ENCODE data around the gene CLDN6.

The CLDN6 gene

GRCh38 chr16:3027489-3027795 is 9.5 kb upstream of the CLDN6 start:
- no peak for DNase-seq

GRCh38 chr16:3026609-3027488 is 8.9 kb upstream of the CLDN6 start:
- no peak for DNase-seq

- no peak for DNase-seq
Observed at GRCh38 chr16:3026003-3026378, 8.0 kb upstream of the CLDN6 start.

- no peak for DNase-seq
Observed at GRCh38 chr16:3025032-3026002, 7.3 kb upstream of the CLDN6 start.

GRCh38 chr16:3023669-3024478 is 5.9 kb upstream of the CLDN6 start, which contains the start of the genes HCFC1R1 and THOC6:
Gene HCFC1R1, minus strand, starts transcription at chr16:3023942. Its CDS starts 1 bp downstream, at chr16:3023941.
Gene THOC6, plus strand, starts transcription at chr16:3024035. Its CDS starts 292 bp downstream, at chr16:3024327.
- peak; percentile 93 to 96 for DNase-seq

- DNase-seq, result no peak
Observed at GRCh38 chr16:3023415-3023668, 5.4 kb upstream of the CLDN6 start.

GRCh38 chr16:3022684-3023414 is 4.9 kb upstream of the CLDN6 start:
- no peak for DNase-seq

GRCh38 chr16:3022208-3022683 is 4.3 kb upstream of the CLDN6 start:
- peak; percentile 91 to 93 for DNase-seq

- peak; percentile 73 to 90 for DNase-seq
Observed at GRCh38 chr16:3021449-3022207, 3.6 kb upstream of the CLDN6 start.

GRCh38 chr16:3020604-3021448 is 2.8 kb upstream of the CLDN6 start:
- DNase-seq, result peak; percentile 49 to 74

GRCh38 chr16:3020247-3020603 is 2.2 kb upstream of the CLDN6 start, which contains the start of gene TNFRSF12A:
Gene TNFRSF12A, plus strand, starts transcription at chr16:3020368. Its CDS starts 30 bp downstream, at chr16:3020398.
- DNase-seq, result peak; percentile 55 to 67

GRCh38 chr16:3019594-3020246 is 1.7 kb upstream of the CLDN6 start:
- no peak for DNase-seq

GRCh38 chr16:3017344-3017743 is 639 bp downstream of the CLDN6 start:
- no peak for DNase-seq

- DNase-seq, result no peak
Observed at GRCh38 chr16:3015865-3016521, 2.0 kb downstream of the CLDN6 start.

- no peak for DNase-seq
Observed at GRCh38 chr16:3014971-3015370, 3.0 kb downstream of the CLDN6 start.

GRCh38 chr16:3013998-3014690 is 3.8 kb downstream of the CLDN6 start:
- no peak for DNase-seq

- DNase-seq, result no peak
Observed at GRCh38 chr16:3013491-3013951, 4.5 kb downstream of the CLDN6 start.

GRCh38 chr16:3012828-3013420 is 5.1 kb downstream of the CLDN6 start, which contains the start of gene CLDN9:
Gene CLDN9, plus strand, starts transcription at chr16:3012923. Its CDS starts 440 bp downstream, at chr16:3013363.
- DNase-seq, result no peak
